GM18498 (cell line): ENCODE results near the gene ALDH3B1.

Experiments
- ATAC-seq: cut with Tn5 transposase; IDR thresholded peaks from one replicate; pipeline ENCODE4 v1.9.1; 2021; ENCODE audit warnings: mild to moderate bottlenecking, moderate library complexity; ENCODE audit not compliant: unreplicated experiment

Gene ALDH3B1

DNA sequence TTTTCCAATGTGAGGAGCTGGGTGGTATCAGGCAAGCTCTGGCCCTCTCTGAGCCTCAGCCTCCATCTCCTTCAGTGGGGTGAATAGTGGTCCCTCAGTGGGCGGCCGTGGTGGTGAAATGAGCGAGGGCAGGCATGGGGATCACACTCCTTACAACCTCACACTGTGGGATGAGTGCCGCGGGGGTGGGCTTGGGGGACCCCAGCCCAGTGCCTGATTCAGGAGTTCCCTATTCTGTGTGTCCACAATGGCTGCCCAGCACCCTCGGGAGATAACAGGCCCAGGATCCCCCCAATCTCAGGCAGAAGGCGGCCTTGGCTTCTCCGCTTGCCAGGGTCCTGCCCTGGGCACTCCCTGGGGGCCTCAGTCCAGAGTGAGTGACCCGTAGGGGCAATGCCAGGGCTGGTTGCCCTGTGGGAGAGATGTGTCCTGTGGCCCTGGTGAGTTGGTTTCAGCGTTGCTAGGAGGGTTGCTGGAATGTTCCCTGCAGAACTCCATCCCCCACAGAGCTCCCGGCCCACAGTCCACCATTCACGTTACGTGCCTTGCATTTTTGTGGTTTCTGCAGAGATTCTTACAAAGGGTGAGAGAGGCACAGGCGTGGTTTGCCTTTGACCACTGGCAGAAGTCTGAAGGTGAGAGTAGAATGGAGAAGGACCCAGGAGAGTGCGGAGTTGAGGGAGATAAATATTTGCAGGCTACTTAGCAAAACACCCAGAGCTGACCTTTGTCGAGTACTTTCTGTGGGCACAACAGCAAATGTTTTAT lies 2.9 kb downstream of the ALDH3B1 start:
- no peak for ATAC-seq

DNA sequence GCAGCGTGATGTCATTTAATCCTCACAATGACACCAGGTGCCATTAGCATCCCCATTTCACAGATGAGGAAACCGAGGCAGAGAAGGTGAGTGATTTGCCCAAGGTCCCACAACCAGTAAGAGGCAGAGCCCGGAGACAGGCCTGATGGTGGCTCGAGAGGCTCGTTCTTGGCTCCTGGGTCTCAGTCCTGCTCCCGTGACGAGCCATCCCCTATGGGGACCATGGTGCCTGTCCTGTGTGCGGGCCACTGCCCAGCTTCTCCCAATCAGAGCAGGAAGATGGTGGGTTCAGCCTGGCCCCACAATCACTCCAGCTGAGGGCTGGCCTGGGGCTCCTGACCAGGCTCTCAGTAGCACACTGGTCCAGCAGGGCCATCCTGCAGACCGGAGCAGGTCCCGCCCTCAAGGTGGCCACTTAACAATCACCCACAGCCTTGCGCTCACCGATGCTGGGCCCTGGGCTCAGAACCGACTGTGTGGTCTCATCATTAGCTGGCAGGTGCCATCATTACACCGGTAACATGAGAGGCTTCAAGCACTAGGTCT lies 3.6 kb downstream of the ALDH3B1 start:
- ATAC-seq = no peak

DNA sequence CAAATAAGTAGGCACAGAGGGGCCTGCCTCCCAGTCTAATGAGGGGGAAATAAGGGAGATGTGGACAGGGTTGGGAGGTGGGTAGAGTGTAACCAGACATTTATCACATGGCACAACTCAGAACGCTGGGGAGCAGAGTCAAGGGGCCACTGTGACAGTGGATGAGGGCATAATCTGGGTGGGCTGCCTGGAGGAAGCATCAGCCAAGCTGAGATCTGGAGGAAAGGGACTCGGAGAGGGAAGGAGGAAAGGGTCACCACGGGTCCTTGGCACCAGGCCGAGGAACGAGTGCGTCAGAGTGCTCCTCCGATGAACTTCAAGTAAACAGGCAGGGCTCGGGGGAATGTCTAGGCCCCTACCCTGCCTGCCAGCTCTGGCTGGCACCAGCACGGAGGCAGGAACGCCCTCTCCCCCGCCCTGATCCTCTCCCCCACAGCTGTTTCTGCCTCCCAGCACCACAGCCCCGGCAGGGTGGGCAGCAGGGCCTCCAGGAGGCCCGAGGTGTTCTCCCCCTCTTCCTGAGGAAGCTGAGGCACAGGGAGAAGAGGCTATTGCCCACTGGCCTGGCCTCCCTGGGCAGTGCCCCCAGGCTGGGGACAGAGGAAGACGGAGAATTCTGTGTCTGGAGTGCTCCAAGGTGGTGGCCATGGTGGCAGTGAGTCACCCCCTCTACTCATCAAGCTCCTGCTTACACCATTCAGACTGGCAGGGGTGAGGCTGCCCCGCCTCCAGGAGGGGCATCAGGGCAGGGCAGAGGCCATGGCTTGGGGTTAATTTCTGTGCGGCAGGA lies 4.2 kb downstream of the ALDH3B1 start:
- ATAC-seq = no peak

DNA sequence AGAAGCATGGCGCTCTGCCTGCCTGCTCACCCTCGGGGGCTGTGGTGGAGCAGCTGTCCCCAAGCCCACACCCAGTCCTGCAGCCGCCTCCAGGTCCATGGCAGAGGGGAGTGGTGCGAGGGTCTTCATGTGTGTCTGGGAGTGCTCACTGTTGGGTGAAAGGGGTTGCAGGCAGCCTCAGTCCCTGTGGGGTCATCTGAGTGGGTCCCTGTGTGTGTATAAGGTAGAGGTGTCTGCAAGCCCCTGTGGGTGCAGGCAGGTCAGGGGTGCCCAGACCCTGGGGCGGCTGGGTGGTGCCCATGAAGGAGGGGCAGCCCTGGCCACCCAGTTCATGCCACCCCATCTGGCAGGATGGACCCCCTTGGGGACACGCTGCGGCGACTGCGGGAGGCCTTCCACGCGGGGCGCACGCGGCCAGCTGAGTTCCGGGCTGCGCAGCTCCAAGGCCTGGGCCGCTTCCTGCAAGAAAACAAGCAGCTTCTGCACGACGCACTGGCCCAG lies 4.9 kb downstream of the ALDH3B1 start:
- no peak for ATAC-seq

DNA sequence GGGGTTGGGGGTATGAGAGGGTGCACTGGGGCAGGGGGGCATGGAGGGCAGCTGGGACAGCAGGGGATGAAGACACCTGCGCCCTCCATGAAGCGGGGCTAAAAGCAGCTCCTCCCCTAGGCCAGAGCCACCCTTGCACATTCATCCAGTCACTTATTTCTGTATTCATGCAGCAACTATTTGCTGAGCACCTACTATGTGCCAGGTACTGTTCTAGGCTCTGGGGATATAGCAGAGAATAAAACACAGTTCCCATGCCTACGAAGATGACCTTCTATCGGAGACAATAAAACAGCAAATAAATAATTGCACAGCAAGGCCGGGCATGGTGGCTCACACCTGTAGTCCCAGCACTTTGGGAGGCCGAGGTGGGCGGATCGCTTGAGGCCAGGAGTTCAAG lies 5.3 kb downstream of the ALDH3B1 start:
- ATAC-seq = no peak

DNA sequence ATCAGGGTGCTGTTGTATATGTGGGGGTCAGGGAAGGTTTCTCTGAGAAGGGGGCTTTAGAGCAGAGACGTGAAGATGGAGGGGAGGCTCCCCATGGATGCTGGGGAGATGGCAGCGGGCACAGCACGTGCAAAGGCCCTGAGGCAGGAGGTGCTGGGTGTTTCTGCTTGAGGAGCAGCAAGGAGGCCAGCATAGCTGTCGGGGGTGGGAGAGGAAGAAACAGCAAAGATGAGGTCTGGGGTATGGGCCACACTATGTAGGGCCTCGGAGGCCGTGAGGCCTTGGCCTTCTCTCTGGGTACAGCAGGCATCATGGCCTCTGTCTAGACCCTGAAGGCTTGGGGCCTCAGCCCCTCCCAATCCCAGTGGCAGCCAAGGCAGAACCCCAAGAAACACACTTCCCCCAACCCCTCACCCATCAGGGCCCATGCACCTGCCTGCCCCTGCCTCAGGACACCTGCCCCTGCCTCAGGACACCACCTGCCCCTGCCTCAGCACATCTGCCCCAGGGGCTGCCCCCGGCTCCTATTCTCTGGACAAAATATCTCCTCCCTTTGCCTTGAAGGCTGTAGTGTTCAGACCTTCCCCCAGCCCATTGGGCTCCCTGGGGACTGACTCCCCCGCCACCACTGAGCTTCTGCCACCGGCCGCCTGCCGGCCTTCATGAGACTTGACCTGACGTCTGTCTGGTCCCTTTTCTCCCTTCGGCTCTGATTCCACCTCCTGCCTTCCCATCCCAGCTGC lies 6.2 kb downstream of the ALDH3B1 start:
- no peak for ATAC-seq

DNA sequence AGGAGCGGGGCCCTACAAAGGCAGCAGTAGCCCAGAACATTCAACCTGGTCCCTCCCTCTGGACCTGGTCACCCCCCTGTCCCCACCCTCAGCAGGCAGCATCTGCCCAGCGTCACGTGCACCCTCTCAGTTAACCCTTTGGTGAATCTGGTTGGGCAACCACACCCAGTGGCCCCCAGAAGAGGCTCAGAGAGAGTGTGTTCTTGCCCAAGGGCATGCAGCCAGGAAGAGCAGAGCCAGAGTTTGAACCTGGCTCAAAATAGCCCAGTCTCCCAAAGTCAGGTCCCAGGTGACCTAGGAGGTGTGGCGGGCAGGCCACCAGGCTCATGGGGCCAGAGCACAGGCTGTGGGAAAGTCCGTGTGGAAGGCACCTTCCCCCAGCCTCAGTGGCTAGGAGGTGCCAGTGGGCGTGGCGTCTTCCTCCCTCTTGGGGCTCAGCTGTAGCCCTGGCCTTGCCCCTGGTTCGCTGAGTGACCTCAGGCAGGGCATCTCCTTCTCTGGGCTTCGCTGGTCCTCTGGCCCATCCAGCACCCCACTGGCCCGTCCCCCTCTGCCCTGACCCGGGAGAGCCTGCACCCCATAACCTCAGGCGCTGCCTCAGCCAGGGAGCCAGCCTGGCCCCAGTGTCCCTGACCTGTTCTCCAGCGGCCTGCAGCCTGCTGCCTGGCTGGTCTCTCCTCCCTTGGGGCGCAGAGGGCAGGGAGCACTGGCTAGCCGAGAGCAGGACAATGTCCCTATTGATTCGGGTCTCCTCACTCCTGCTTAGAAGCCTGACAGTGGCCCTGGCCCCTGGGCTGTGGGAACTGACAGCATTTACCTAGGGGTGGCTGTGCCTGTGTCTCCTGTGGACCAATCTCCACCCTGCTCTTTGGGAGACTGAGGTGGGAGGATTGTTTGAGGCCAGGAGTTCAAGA lies 7.0 kb downstream of the ALDH3B1 start:
- ATAC-seq = no peak

DNA sequence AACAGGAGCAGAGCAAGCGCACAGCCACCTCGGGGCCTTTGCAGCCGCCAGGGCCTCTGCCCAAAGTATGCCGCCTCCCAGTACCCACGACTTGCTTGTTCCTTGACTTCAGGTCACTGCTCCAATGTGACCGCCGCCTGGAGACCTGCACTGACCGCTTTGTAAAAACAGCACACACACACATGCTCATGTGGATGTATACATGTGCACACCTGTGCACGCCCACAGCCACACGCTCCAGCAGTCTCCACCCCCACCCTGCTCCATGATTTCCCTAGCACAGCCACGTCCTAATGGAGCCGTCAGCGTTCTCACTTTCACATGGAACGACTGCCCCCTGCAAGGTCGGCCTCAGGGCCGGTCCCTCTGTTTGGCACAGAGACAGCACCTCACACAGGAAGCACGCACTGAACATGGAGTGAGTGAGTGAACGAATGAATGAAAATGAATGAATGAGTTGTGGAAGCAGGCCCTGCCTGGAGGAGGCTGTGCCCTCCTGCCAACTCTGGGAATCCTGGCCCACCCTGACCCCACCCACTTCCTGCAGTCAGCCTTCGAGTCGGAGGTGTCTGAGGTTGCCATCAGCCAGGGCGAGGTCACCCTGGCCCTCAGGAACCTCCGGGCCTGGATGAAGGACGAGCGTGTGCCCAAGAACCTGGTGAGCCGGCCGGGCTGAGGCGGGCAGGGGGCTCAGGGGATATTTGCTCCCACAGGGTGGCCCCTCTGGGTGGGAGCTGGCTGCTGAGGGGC lies 8.0 kb downstream of the ALDH3B1 start:
- ATAC-seq = no peak

DNA sequence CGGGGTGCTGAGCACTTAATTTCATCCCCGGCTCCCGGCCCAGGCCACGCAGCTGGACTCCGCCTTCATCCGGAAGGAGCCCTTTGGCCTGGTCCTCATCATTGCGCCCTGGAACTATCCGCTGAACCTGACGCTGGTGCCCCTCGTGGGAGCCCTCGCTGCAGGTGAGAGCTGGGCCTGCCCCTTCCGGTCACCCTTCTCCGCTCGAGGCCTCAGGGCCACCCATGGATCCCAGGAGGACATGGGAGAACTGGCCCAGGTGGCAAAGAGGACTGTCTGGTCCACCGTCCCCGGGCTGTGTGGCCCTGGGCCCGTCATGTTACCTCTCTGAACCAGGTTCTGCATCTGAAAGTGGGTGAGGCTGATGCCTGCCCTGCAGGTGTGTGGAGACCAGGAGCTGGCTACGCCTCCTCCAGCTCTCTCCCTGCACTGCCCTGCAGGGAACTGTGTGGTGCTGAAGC lies 8.6 kb downstream of the ALDH3B1 start:
- ATAC-seq = no peak

DNA sequence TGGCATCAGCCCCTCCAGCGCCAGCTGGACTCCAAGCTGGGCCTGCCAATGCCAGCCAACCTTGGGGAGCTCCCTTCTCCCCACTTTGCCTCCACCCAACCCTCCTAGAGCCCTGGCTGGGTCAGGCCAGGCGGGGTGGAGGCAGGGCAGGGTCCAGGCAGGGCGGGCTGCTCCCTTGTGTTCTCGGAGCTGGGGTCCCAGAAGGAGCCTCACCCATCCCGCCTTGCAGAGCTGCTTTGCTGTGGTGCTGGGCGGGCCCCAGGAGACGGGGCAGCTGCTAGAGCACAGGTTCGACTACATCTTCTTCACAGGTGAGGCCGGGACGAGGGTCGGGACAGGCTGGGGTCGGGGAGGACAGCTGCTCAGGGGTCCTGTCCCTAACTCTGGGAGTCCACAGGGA lies 9.4 kb downstream of the ALDH3B1 start:
- ATAC-seq = no peak

DNA sequence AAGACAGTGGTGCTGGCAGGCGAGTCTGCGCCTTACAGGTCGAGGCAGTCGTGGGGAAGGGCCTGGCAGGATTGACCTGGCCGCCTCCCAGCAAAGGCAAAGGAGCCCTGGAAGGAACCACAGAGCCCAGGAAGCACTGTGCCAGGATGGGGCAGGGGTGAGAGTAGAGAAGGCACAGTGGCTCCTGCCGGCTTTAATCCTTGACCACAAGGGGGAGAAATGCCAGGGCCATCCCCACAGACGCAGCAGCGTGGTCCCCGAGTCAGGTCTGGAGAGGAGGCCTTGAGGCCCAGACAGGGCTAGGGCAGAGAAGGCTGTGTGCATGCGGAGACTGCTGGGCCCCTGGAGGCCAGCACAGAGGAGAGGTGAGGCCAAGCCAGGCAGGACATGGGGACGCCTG lies 10.4 kb downstream of the ALDH3B1 start:
- no peak for ATAC-seq

DNA sequence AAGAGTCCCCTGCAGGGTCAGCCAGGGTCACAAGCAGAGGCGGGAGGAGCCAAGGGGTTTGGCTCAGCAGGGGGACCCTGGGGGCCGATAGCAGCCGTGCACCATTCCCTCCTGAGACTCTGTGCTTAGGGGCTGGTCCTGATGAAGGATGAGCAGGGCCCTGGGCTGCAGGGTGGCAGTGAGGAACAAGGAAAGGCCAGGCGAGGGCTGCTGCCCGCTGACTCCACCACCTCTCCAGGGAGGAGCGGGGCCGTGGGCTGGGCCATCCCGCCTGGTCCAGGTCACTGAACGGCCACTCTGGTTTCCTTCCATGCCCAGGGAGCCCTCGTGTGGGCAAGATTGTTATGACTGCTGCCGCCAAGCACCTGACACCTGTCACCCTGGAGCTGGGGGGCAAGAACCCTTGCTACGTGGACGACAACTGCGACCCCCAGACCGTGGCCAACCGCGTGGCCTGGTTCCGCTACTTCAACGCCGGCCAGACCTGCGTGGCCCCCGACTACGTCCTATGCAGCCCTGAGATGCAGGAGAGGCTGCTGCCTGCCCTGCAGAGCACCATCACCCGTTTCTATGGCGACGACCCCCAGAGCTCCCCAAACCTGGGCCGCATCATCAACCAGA lies 11.2 kb downstream of the ALDH3B1 start:
- ATAC-seq = no peak

DNA sequence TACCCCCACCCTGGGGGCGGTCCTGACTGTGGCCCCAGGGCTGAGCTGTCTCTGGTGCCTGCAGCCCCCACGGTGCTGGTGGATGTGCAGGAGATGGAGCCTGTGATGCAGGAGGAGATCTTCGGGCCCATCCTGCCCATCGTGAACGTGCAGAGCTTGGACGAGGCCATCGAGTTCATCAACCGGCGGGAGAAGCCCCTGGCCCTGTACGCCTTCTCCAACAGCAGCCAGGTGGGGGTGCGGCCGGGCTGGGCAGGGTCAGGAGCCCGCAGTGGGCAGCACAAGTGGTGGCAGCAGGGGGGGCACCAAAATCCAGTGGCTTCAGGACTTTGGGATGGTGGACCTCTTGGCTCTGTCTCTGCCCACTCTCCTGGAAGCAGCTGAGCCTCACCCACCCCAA lies 12.4 kb downstream of the ALDH3B1 start:
- ATAC-seq = no peak

DNA sequence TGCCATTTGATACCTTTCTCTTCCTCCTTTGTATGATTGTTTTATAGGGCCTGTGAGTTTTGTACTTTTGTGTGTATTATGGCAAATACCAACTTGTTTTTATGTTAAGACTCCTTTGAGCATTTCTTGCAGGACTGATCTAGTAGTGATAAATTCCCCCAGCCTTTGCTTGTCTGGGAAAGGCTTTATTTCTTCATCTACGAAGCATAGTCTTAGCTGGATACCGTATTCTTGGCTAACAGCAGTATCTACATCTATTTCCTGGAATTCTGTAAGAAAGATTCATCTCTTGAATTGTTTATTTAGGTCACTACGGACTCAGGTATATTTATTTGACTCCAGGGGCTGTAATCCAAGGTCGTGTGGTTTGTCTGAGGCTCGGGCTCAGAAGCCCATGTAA lies 14.4 kb downstream of the ALDH3B1 start:
- ATAC-seq = no peak

DNA sequence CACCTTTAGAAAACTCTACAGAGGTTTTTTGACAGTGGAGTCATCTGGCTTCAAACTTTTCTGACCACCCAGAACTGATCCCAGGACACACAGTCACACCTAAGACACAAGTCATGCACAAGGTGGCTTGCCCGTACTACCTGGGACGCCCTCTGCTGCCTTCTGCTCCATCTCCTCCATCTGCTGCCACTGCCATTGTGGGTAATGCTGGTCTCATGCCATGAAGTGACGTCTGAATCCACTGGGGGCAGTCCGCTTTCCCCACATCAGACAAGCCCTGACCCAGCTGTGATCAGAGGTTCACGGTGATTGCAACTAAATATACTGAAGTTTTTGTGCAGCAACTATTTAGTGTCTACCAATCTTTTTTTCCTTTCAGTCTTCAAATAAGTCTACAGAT lies 14.9 kb downstream of the ALDH3B1 start:
- ATAC-seq = no peak

DNA sequence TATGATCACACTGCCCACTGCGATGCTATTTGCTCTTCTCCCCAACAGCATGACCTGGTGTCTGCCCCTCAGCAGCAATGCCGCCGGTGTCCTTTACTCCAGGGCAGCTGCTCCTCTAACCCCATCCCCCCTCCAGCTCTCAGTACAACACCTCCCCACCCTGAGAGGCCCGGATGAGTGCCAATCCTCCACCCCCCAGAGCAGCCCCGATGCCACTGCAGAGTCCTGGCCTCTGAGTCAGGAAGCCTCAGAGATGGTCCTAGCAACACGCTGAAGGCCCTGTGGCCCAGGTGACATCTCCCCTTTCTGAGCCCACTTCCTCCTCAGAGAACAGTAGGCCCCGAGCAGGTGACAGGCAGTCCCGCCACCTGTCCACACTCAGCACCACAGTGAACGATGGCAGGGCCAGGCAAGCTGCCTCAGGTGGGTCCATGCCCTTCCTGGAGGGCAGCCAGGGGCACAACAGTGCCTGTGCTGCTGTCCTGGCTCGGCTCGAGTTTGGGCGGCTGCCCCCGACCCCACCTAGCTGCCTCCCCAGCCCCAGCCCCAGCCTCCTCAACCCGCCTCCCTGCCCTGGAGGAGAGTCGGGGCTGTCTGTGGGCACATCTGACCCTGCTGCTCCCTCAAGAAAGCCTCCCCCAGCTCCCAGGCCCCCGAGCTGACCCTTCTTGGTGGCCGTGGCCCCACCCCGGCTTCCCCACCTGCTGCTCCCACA lies 16.4 kb downstream of the ALDH3B1 start:
- no peak for ATAC-seq

DNA sequence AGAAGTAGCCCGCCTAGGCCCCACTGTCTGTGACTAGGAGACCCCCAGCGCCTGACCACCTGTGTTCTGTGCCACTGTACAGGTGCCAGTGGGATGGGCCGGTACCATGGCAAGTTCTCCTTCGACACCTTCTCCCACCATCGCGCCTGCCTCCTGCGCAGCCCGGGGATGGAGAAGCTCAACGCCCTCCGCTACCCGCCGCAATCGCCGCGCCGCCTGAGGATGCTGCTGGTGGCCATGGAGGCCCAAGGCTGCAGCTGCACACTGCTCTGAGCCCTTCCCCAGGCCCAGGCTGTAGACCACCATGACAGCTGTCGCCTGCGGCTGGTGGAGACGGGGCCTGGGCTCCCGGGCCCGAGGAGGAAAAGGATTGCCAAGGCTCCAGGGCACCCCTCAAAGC lies 17.5 kb downstream of the ALDH3B1 start:
- ATAC-seq = no peak

DNA sequence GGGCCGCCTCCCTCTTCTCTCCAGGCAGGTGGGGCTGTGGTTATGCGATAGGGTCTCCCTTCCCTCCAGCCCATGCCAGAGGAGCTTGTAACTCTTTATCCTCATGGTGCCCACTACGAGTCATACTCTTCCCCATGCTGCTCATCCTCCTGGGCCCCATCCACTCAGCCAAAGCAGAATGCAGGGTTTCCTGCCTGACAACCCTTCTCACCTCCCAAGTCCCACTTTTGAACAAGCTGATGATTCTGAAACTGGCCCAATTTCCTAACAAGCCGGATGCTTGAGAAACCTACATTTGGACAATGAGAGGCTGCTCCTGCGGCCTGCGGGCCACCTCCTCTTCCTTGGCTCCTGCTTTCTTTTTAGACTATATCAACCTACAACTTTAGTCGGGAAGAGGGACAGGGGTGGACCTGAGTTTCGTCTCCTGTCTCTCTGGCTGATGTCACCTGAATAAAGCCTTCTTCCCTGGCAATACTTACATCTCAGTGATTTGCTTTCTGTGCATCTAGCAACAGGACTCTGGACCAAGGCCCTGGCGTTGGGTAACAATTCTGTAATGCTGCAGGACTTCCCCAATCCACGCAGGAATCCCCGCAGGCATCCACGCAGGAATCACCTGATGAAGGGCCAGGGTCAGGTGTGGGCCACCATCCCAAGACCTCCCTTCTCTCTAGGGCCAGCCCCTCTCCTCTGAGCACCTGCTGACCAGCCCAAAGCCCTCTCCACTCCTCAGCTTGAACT lies 18.8 kb downstream of the ALDH3B1 start:
- ATAC-seq = no peak
